GM12878 (cell line): Measurements from ENCODE around the gene MIPOL1. TPM values are rescaled to one million over a fixed set of nuclear protein-coding genes. Genes with fewer than 3 reads are reported as not detected.
"Not testable (repeated sequence)": the region's sequence is repeated elsewhere in the genome, so short reads cannot be mapped to it uniquely, and the experiment has no call there.

ENCODE experiments used
- ATAC-seq: fragments of 200-7000 bp; cut with Tn5 transposase; 3 replicates; pipeline ENCODE4 v1.9.1; 2020; ENCODE audit warnings: mild to moderate bottlenecking, moderate library complexity
- BruUV-seq: library from RNA; stranded (reverse); fragments of 400-500 nt; replicated peaks from 2 replicates; lab custom pipeline; 2021; lab: Mats Ljungman, UMichigan
- CTCF ChIA-PET: fragments of 300-600 bp; sonication (Branson Sonifier 250); formaldehyde crosslinking; extraction: SDS; loops from one replicate; lab custom pipeline; 2021; ENCODE audit warnings: inconsistent platforms; lab: Yijun Ruan, JAX
- POLR2A ChIA-PET: fragments of 350-600 bp; formaldehyde crosslinking; extraction: SDS; loops from one replicate; lab custom pipeline; 2021; ENCODE audit warnings: inconsistent platforms; lab: Charles Lee
- RAD21 ChIA-PET: fragments of 300-600 bp; sonication (Branson Sonifier 250); formaldehyde crosslinking; loops from one replicate; lab custom pipeline; 2023; ENCODE audit warnings: antibody characterized with exemption; ENCODE audit not compliant: unreplicated experiment; lab: Charles Lee
- SMC1A ChIA-PET: fragments of 300-600 bp; sonication (Branson Sonifier 250); formaldehyde crosslinking; loops from one replicate; lab custom pipeline; 2023; ENCODE audit not compliant: unreplicated experiment, uncharacterized antibody; lab: Charles Lee
- DNase-seq: peaks from one replicate; pipeline ENCODE4 v3.0.0-alpha.2; 2011; ENCODE audit warnings: low read depth, low spot score
- FAIRE-seq: peaks from 3 replicates; lab custom pipeline; 2011; peaks lifted over from hg19 to GRCh38; lab: Jason Lieb, UNC
- H2AFZ ChIP-seq: 2 replicates; pipeline ENCODE4 v1.6.0; 2011; ENCODE audit warnings: low read depth, low read length, control low read depth; ENCODE audit not compliant: control insufficient read depth
- H3K27ac ChIP-seq: 2 replicates; pipeline ENCODE4 v1.5.1; 2011; ENCODE audit warnings: control low read depth; ENCODE audit not compliant: control insufficient read depth, insufficient read depth
- H3K27me3 ChIP-seq, 2 experiments: replicated peaks in 1 of 2; 2 replicates each; pipeline versions ENCODE4 v1.6.0 to v1.6.1; 2011; ENCODE audit warnings: low read length in 1 of 2; ENCODE audit not compliant: control insufficient read depth in 2 of 2, insufficient read depth in 2 of 2
- H3K36me3 ChIP-seq, 2 experiments: 2 replicates each; pipeline ENCODE4 v1.5.1; 2011; ENCODE audit warnings: low read length in 1 of 2; ENCODE audit not compliant: control insufficient read depth in 2 of 2, insufficient read depth in 2 of 2
- H3K4me1 ChIP-seq: 2 replicates; pipeline ENCODE4 v1.6.1; 2011; ENCODE audit warnings: mild to moderate bottlenecking, low read length, moderate library complexity, mixed read lengths; ENCODE audit not compliant: control insufficient read depth, insufficient read depth
- H3K4me2 ChIP-seq: 2 replicates; pipeline ENCODE4 v1.6.0; 2011; ENCODE audit warnings: control low read depth; ENCODE audit not compliant: control insufficient read depth, insufficient read depth
- H3K4me3 ChIP-seq: fragments of 200-600 bp; sonication (generic); 2 replicates; pipeline ENCODE4 v1.5.1; 2016
- H3K79me2 ChIP-seq: 2 replicates; pipeline ENCODE4 v1.6.0; 2011; ENCODE audit warnings: low read length; ENCODE audit not compliant: control insufficient read depth, insufficient read depth
- H3K9ac ChIP-seq: 2 replicates; pipeline ENCODE4 v1.8.0; 2011; ENCODE audit warnings: low read length, control low read depth, mixed read lengths; ENCODE audit not compliant: control insufficient read depth, insufficient read depth
- H3K9me3 ChIP-seq: replicated peaks from 3 replicates; pipeline ENCODE4 v1.5.1; 2011; ENCODE audit warnings: mild to moderate bottlenecking, low read length; ENCODE audit not compliant: control insufficient read depth, insufficient read depth
- H4K20me1 ChIP-seq: 2 replicates; pipeline ENCODE4 v1.6.0; 2011; ENCODE audit not compliant: control insufficient read depth, insufficient read depth
- CEBPB ChIP-seq, 2 experiments: fragments of 150-350 bp in 1 of 2; IDR thresholded peaks; 2 replicates each; pipeline ENCODE4 v1.6.1; 2012 to 2014; ENCODE audit warnings: low read depth in 2 of 2, low read length in 2 of 2, borderline replicate concordance in 1 of 2, inconsistent platforms in 1 of 2
- EED ChIP-seq: sonication (generic); IDR thresholded peaks from 2 replicates; pipeline ENCODE4 v1.6.1; 2016; ENCODE audit warnings: antibody characterized with exemption, low read depth
- MXI1 ChIP-seq: fragments of 150-350 bp; IDR thresholded peaks from 2 replicates; pipeline ENCODE4 v1.6.1; 2011; ENCODE audit warnings: low read depth, mild to moderate bottlenecking, inconsistent platforms, low read length, improper control_type of control experiment
- RAD21 ChIP-seq: IDR thresholded peaks from 2 replicates; pipeline ENCODE4 v1.6.1; 2011; ENCODE audit warnings: mild to moderate bottlenecking, low read depth, low read length, moderate library complexity; ENCODE audit not compliant: insufficient read depth
- SMAD1 ChIP-seq: fragments of 450-650 bp; IDR thresholded peaks from 2 replicates; pipeline ENCODE4 v1.6.1; 2018; ENCODE audit warnings: mild to moderate bottlenecking, low read depth; ENCODE audit not compliant: partially characterized antibody
- SMC3 ChIP-seq: IDR thresholded peaks from 2 replicates; pipeline ENCODE4 v1.6.1; 2011; ENCODE audit warnings: low read length, improper control_type of control experiment, borderline replicate concordance
- ZNF274 ChIP-seq: IDR thresholded peaks from one replicate; pipeline ENCODE4 v1.8.0; 2011; ENCODE audit not compliant: insufficient read length, insufficient read depth
- ZNF687 ChIP-seq: fragments of 450-650 bp; IDR thresholded peaks from 2 replicates; pipeline ENCODE4 v1.6.1; 2017; ENCODE audit warnings: mild to moderate bottlenecking, moderate library complexity
- WGBS: methylation state at CpG from one replicate; pipeline ENCODE4 v1.1.6; 2016; ENCODE audit warnings: low lambda C conversion rate; ENCODE audit not compliant: insufficient replicate concordance, insufficient coverage; ENCODE audit errors: missing lambda C conversion rate; 5-methylcytosine and 5-hydroxymethylcytosine counted together
- in situ Hi-C: fragments of 300-500 bp; cut with MboI; formaldehyde crosslinking; loops from 9 replicates; pipeline ENCODE4 v1.14.3; 2018; ENCODE audit warnings: mixed read lengths
- intact Hi-C: fragments of 100-400 bp; cut with micrococcal nuclease; formaldehyde crosslinking; loops from one replicate; pipeline ENCODE4 v1.14.2; 2022; ENCODE audit not compliant: unreplicated experiment
- polyA plus RNA-seq, 11 experiments: library from polyadenylated mRNA; depleted of rRNA in 4 of 11; unstranded in 6 of 11; stranded (reverse) in 5 of 11; fragments of >200 nt; fragmentation: Nextera tagmentation in 4 of 11; fragmentation: Illumina TruSeq in 1 of 11; extraction: Ambion mirVana in 4 of 11; extraction: Trizol in 1 of 11; gene quantifications; 1 replicate in 1 of 11; 2 replicates in 10 of 11; pipeline versions ENCODE4 v1.2.1 to v1.2.3, GENCODE V29; 2011 to 2016; ENCODE audit warnings: inconsistent platforms in 2 of 11, missing spikeins in 2 of 11, low read depth in 1 of 11
- total RNA-seq, 4 experiments: library from RNA; depleted of rRNA in 3 of 4; stranded (reverse); fragments of >200 nt in 3 of 4; fragmentation: Illumina TruSeq in 1 of 4; extraction: Trizol in 1 of 4; gene quantifications; 2 replicates each; pipeline versions ENCODE4 v1.2.1 to v1.2.3, GENCODE V29; 2013 to 2021

Gene MIPOL1
- total and polyA plus RNA-seq, 10 of the 15 experiments (the other 5 are each of a cell fraction or from before 2014, with no cell fraction given): 0.06 TPM; not detected in 9

DNA sequence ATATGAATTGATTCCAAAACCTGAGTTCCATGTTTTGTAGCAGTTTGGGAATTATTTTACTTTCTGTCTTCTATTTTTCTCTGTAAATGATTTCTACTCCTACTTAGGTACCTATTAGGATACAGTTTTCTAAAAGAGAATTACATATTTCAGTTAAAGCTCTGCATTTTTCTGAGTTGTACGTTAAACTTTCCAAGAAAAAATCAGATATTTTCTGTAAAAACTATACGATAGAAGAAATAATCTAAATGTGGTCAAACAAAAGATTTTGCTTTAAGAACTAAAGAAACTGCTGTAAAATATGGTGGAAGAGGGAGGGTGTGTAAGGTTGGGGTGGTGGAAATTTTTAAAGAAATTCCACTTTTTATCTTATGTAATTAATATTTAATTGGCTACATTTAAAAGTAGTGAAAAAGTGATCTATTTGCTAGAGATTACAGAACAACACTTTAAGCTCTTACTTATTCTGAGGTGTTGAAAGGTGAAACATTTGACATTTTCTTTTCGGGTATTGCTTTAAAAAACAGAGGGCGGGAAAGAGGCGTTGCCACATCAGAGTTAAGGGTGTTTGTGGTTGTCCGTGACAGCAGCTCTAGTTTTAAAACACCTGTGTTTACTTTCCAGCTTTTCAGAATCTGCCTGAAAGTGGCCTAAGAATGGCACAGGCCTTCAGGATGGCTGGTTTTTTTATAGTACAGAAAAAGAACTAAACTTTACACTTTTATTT, 187.3 kb downstream of the MIPOL1 start:
- ATAC-seq (no peak), FAIRE-seq (no peak), DNase-seq (no peak)
- Histone ChIP-seq H3K36me3 (no peaks in the 10 kb centered on the region), H4K20me1 (no peaks in the 10 kb centered on the region), H3K27me3 (no peaks in the 10 kb centered on the region), H3K4me1 (no peaks in the 10 kb centered on the region), H3K9ac (no peak overlapping the region), H3K79me2 (no peaks in the 10 kb centered on the region), H3K4me2 (no peak overlapping the region), H3K4me3 (no peak overlapping the region), H3K9me3 (no peaks in the 10 kb centered on the region)
- intact Hi-C loops: no loop called here
- RAD21 ChIA-PET: no interaction called here
- POLR2A ChIA-PET: no interaction called here
- no TSS peak for BruUV-seq
- WGBS: 14% methylated on average over 6 of the region's 6 CpGs
- SMC1A ChIA-PET: no interaction called here
- in situ Hi-C loops: no loop called here
- TF ChIP-seq ZNF687 (no peak), EED (no peak), MXI1 (no peak), ZNF274 (no peak), CEBPB (IDR thresholded peaks at IDR 0.05; ENCODE audit: borderline replicate concordance in 1 of 2, low read depth in 2 of 2, low read length in 2 of 2) (no peak), SMC3 (no peak), SMAD1 (no peak), RAD21 (no peak)
- TF ChIP-seq, all 136 proteins: peak for 0
- Histone ChIP-seq H3K27ac (no peak overlapping the region), H2AFZ (no peak overlapping the region)
- CTCF ChIA-PET: no interaction called here

- in situ Hi-C loops, H3K27ac ChIP-seq, H4K20me1 ChIP-seq, BruUV-seq, H3K36me3 ChIP-seq, POLR2A ChIA-PET, H3K4me1 ChIP-seq, H3K4me3 ChIP-seq, DNase-seq, ATAC-seq, H3K27me3 ChIP-seq, SMC1A ChIA-PET, H3K79me2 ChIP-seq, RAD21 ChIA-PET, intact Hi-C loops, H3K9ac ChIP-seq, H3K4me2 ChIP-seq, H3K9me3 ChIP-seq, FAIRE-seq, H2AFZ ChIP-seq: not testable (repeated sequence)
- 31% methylated on average over 8 of the region's 8 CpGs for WGBS
- CTCF ChIA-PET: interaction anchor here (0.6 kb wide), 1 partner anchor 294 kb away, joined by 3 read pairs; no protein-coding TSS in a partner anchor
Observed at GRCh38 chr14:37397157-37397940, 199.6 kb downstream of the MIPOL1 start.
